H9 (cell line): ENCODE results near the gene EFCAB5. TPM values are rescaled to one million over a fixed set of nuclear protein-coding genes. Genes with fewer than 3 reads are reported as not detected.

Experiments
- DNase-seq: peaks from one replicate; pipeline ENCODE4 v3.0.0-alpha.2; 2017
- H2AFZ ChIP-seq: one replicate; pipeline ENCODE4 v1.6.1; 2013; ENCODE audit warnings: mild to moderate bottlenecking, low read length, control low read depth, moderate library complexity
- H2AK5ac ChIP-seq: 2 replicates; pipeline ENCODE4 v1.6.1; 2013; ENCODE audit warnings: low read length, control low read depth, mixed read lengths; ENCODE audit not compliant: insufficient read length
- H2BK120ac ChIP-seq: one replicate; pipeline ENCODE4 v1.6.1; 2013; ENCODE audit warnings: low read depth, mild to moderate bottlenecking, low read length, control low read depth, inconsistent platforms; ENCODE audit not compliant: poor library complexity, severe bottlenecking
- H2BK12ac ChIP-seq: 2 replicates; pipeline ENCODE4 v1.6.1; 2013; ENCODE audit warnings: low read length, control low read depth, mixed read lengths, low read depth; ENCODE audit not compliant: insufficient read length
- H2BK15ac ChIP-seq: 2 replicates; pipeline ENCODE4 v1.6.1; 2013; ENCODE audit warnings: low read depth, low read length, control low read depth
- H2BK20ac ChIP-seq: one replicate; pipeline ENCODE4 v1.6.1; 2013; ENCODE audit warnings: low read depth, mild to moderate bottlenecking, low read length, control low read depth, inconsistent platforms; ENCODE audit not compliant: poor library complexity, severe bottlenecking
- H2BK5ac ChIP-seq: 2 replicates; pipeline ENCODE4 v1.6.1; 2013; ENCODE audit warnings: low read length, control low read depth, mixed read lengths; ENCODE audit not compliant: insufficient read length
- H3K14ac ChIP-seq: 2 replicates; pipeline ENCODE4 v1.6.1; 2013; ENCODE audit warnings: low read length, control low read depth; ENCODE audit not compliant: insufficient read depth
- H3K18ac ChIP-seq: 2 replicates; pipeline ENCODE4 v1.6.1; 2013; ENCODE audit warnings: low read depth, mild to moderate bottlenecking, mixed read lengths, low read length, control low read depth; ENCODE audit not compliant: insufficient read length
- H3K23ac ChIP-seq: 2 replicates; pipeline ENCODE4 v1.6.1; 2013; ENCODE audit warnings: low read length, control low read depth, mixed read lengths, low read depth; ENCODE audit not compliant: insufficient read length
- H3K23me2 ChIP-seq: 2 replicates; pipeline ENCODE4 v1.6.1; 2013; ENCODE audit warnings: low read depth, mild to moderate bottlenecking, mixed read lengths, low read length, control low read depth; ENCODE audit not compliant: insufficient read length, poor library complexity, severe bottlenecking
- H3K27ac ChIP-seq: 2 replicates; pipeline ENCODE4 v1.5.1; 2013; ENCODE audit warnings: low read length, control low read depth, mixed read lengths, low read depth; ENCODE audit not compliant: insufficient read length
- H3K27me3 ChIP-seq: 2 replicates; pipeline ENCODE4 v1.6.1; 2013; ENCODE audit warnings: low read length, control low read depth, inconsistent platforms; ENCODE audit not compliant: insufficient read depth
- H3K4ac ChIP-seq: 2 replicates; pipeline ENCODE4 v1.6.1; 2013; ENCODE audit warnings: low read depth, mild to moderate bottlenecking, control low read depth, inconsistent platforms, low read length, moderate library complexity
- H3K4me1 ChIP-seq: 2 replicates; pipeline ENCODE4 v1.6.1; 2013; ENCODE audit warnings: low read length, control low read depth, inconsistent platforms; ENCODE audit not compliant: insufficient read depth
- H3K4me2 ChIP-seq: 2 replicates; pipeline ENCODE4 v1.6.1; 2013; ENCODE audit warnings: low read length, control low read depth, mixed read lengths; ENCODE audit not compliant: insufficient read length, insufficient read depth
- H3K56ac ChIP-seq: 2 replicates; pipeline ENCODE4 v1.6.1; 2013; ENCODE audit warnings: low read depth, mild to moderate bottlenecking, mixed read lengths, low read length, control low read depth; ENCODE audit not compliant: insufficient read length
- H3K79me1 ChIP-seq: 2 replicates; pipeline ENCODE4 v1.6.1; 2013; ENCODE audit warnings: low read depth, mild to moderate bottlenecking, moderate library complexity, low read length, control low read depth, inconsistent platforms; ENCODE audit not compliant: insufficient read depth, poor library complexity, severe bottlenecking
- H3K79me2 ChIP-seq: 2 replicates; pipeline ENCODE4 v1.6.1; 2013; ENCODE audit warnings: low read length, control low read depth, inconsistent platforms; ENCODE audit not compliant: insufficient read depth
- H3K9ac ChIP-seq: 2 replicates; pipeline ENCODE4 v1.6.1; 2013; ENCODE audit warnings: low read length, control low read depth, mixed read lengths; ENCODE audit not compliant: insufficient read length; ENCODE audit errors: extremely low read depth
- H3K9me3 ChIP-seq: one replicate; pipeline ENCODE4 v1.6.1; 2013; ENCODE audit warnings: low read depth, low read length, inconsistent platforms; ENCODE audit not compliant: control insufficient read depth
- H3T11ph ChIP-seq: one replicate; pipeline ENCODE4 v1.6.1; 2013; ENCODE audit warnings: mild to moderate bottlenecking, low read length, control low read depth, inconsistent platforms
- H4K20me1 ChIP-seq: one replicate; pipeline ENCODE4 v1.6.1; 2013; ENCODE audit not compliant: control insufficient read depth, insufficient read length, insufficient read depth
- H4K5ac ChIP-seq: 2 replicates; pipeline ENCODE4 v1.6.1; 2013; ENCODE audit warnings: low read depth, mild to moderate bottlenecking, mixed read lengths, low read length, control low read depth; ENCODE audit not compliant: insufficient read length
- H4K8ac ChIP-seq: replicated peaks from 2 replicates; pipeline ENCODE4 v1.6.1; 2013; ENCODE audit warnings: low read length, control low read depth, mixed read lengths, low read depth; ENCODE audit not compliant: insufficient read length
- H4K91ac ChIP-seq: 2 replicates; pipeline ENCODE4 v1.6.1; 2013; ENCODE audit warnings: low read depth, mild to moderate bottlenecking, moderate library complexity, mixed read lengths, low read length, control low read depth; ENCODE audit not compliant: insufficient read length
- H3K27ac Mint-ChIP-seq, 3 experiments: 2 replicates in 2 of 3; 3 replicates in 1 of 3; pipeline ENCODE4 v1.8.0; 2020 to 2021; ENCODE audit warnings: mixed read lengths in 3 of 3, mild to moderate bottlenecking in 1 of 3, moderate library complexity in 1 of 3
- H3K27me3 Mint-ChIP-seq: 2 replicates; pipeline ENCODE4 v1.8.0; 2021; ENCODE audit warnings: low read depth, mild to moderate bottlenecking, moderate library complexity, mixed read lengths
- H3K36me3 Mint-ChIP-seq, 3 experiments: 2 replicates in 2 of 3; 3 replicates in 1 of 3; pipeline ENCODE4 v1.8.0; 2020 to 2021; ENCODE audit warnings: low read depth in 3 of 3, mixed read lengths in 3 of 3; ENCODE audit not compliant: insufficient read depth in 1 of 3
- H3K4me1 Mint-ChIP-seq, 2 experiments: 2 replicates each; pipeline ENCODE4 v1.8.0; 2020; ENCODE audit warnings: mixed read lengths in 2 of 2
- H3K4me3 Mint-ChIP-seq, 2 experiments: 2 replicates in 1 of 2; 3 replicates in 1 of 2; pipeline ENCODE4 v1.8.0; 2020 to 2021; ENCODE audit warnings: mild to moderate bottlenecking in 2 of 2, mixed read lengths in 2 of 2, moderate library complexity in 1 of 2
- H3K9me3 Mint-ChIP-seq, 2 experiments: 2 replicates in 1 of 2; 3 replicates in 1 of 2; pipeline ENCODE4 v1.8.0; 2020; ENCODE audit warnings: mild to moderate bottlenecking in 2 of 2, mixed read lengths in 2 of 2, moderate library complexity in 1 of 2
- CTCF ChIP-seq: fragments of 200-600 bp; sonication (generic); conservative IDR thresholded peaks from 3 replicates; pipeline ENCODE4 v1.8.0; 2021; ENCODE audit warnings: antibody characterized with exemption, mild to moderate bottlenecking
- WGBS: extraction: QIAGEN DNeasy Blood & Tissue Kit; methylation state at CpG from one replicate; pipeline ENCODE4 v1.1.7; 2013; ENCODE audit warnings: missing lambda C conversion rate, low lambda C conversion rate, mixed read lengths; ENCODE audit not compliant: insufficient read length; ENCODE audit errors: extremely low coverage; 5-methylcytosine and 5-hydroxymethylcytosine counted together
- total RNA-seq: library from RNA; stranded (reverse); gene quantifications from 2 replicates; pipeline ENCODE4 v1.2.1, GENCODE V29; 2021

Gene EFCAB5
- total RNA-seq, 1 experiment from 2014 or later: not detected

- H2AFZ ChIP-seq: no peak overlapping the region
- no peaks in the 10 kb centered on the region for H3K23me2 ChIP-seq
- no peak overlapping the region for H2BK15ac ChIP-seq
- no peaks in the 10 kb centered on the region for H3K4me1 ChIP-seq
- no peak overlapping the region for H3K14ac ChIP-seq
- H3K79me2 ChIP-seq: no peaks in the 10 kb centered on the region
- DNase-seq: no peak
- Mint-ChIP-seq H3K9me3 (no peaks in the 10 kb centered on the region), H3K36me3 (no peaks in the 10 kb centered on the region), H3K27me3 (peaks cover 7% of the 10 kb centered on the region), H3K27ac (no peak overlapping the region), H3K4me1 (no peaks in the 10 kb centered on the region), H3K4me3 (no peak overlapping the region)
- H3K18ac ChIP-seq: no peak overlapping the region
- H2BK20ac ChIP-seq: no peak overlapping the region
- no peak overlapping the region for H2AK5ac ChIP-seq
- no peak overlapping the region for H3K27ac ChIP-seq
- H3T11ph ChIP-seq: no peak overlapping the region
- no peaks in the 10 kb centered on the region for H3K27me3 ChIP-seq
- no CpG with 5 or more reads among the region's 2 CpGs for WGBS
- H4K8ac ChIP-seq: no peak overlapping the region
- no peak overlapping the region for H3K4ac ChIP-seq
- no peak overlapping the region for H3K56ac ChIP-seq
- no peak overlapping the region for H4K5ac ChIP-seq
- no peaks in the 10 kb centered on the region for H3K79me1 ChIP-seq
- H2BK120ac ChIP-seq: no peak overlapping the region
- H2BK12ac ChIP-seq: no peak overlapping the region
- no peak overlapping the region for H2BK5ac ChIP-seq
- H3K4me2 ChIP-seq: no peak overlapping the region
- TF ChIP-seq CTCF: no peak
- H4K91ac ChIP-seq: no peak overlapping the region
- H3K9me3 ChIP-seq: no peaks in the 10 kb centered on the region
- no peaks in the 10 kb centered on the region for H4K20me1 ChIP-seq
- H3K9ac ChIP-seq: no peak overlapping the region
- H3K23ac ChIP-seq: no peak overlapping the region
These were observed 133.3 kb downstream of the EFCAB5 start for GRCh38 chr17:30074730-30075129.
